ENCODE data around the gene SHOC2. TPM values are rescaled to one million over a fixed set of nuclear protein-coding genes. Genes with fewer than 3 reads are reported as not detected.

SHOC2 gene
- total RNA-seq, 1 experiment from 2014 or later = 23.7 TPM

GRCh38 chr10:110897184-110897583, 22.2 kb upstream of the SHOC2 start:
- H3K27ac Mint-ChIP-seq = no peak overlapping the region
- no peak overlapping the region for H3K27ac ChIP-seq (ENCODE audit: insufficient read length, low read depth, low read length)
- WGBS (ENCODE audit: extremely low coverage, insufficient read length, low lambda C conversion rate) = no CpG with 5 or more reads among the region's 1 CpG

More at GRCh38 chr10:110897184-110897583, 22.2 kb upstream of the SHOC2 start:
- Mint-ChIP-seq H3K4me3 (no peak overlapping the region), H3K36me3 (ENCODE audit: insufficient read depth in 1 of 3, low read depth in 3 of 3) (peaks cover 2 to 22% (median 21%) of the 10 kb centered on the region in 3 experiments; a peak in 5 of 7 replicates), H3K9me3 (no peaks in the 10 kb centered on the region), H3K27me3 (ENCODE audit: low read depth) (no peaks in the 10 kb centered on the region), H3K4me1 (no peaks in the 10 kb centered on the region)
- Histone ChIP-seq H3K4me2 (ENCODE audit: insufficient read depth, insufficient read length, low read length) (no peak overlapping the region), H2AK5ac (ENCODE audit: insufficient read length, low read length) (no peak overlapping the region), H3K9me3 (ENCODE audit: control insufficient read depth, low read depth, low read length) (no peaks in the 10 kb centered on the region), H3K18ac (ENCODE audit: insufficient read length, low read depth, low read length) (no peak overlapping the region), H2AFZ (ENCODE audit: low read length) (no peak overlapping the region), H3K79me1 (ENCODE audit: insufficient read depth, low read depth, low read length, poor library complexity, severe bottlenecking) (no peaks in the 10 kb centered on the region), H3K23ac (ENCODE audit: insufficient read length, low read depth, low read length) (no peak overlapping the region), H3K4me1 (ENCODE audit: insufficient read depth, low read length) (no peaks in the 10 kb centered on the region), H3K14ac (ENCODE audit: insufficient read depth, low read length) (no peak overlapping the region), H3K56ac (ENCODE audit: insufficient read length, low read depth, low read length) (no peak overlapping the region), H2BK120ac (ENCODE audit: low read depth, low read length, poor library complexity, severe bottlenecking) (no peak overlapping the region), H2BK5ac (ENCODE audit: insufficient read length, low read length) (no peak overlapping the region), H2BK20ac (ENCODE audit: low read depth, low read length, poor library complexity, severe bottlenecking) (no peak overlapping the region), H3K23me2 (ENCODE audit: insufficient read length, low read depth, low read length, poor library complexity, severe bottlenecking) (no peaks in the 10 kb centered on the region), H3K4ac (ENCODE audit: low read depth, low read length) (no peak overlapping the region), H4K5ac (ENCODE audit: insufficient read length, low read depth, low read length) (no peak overlapping the region), H3K27me3 (ENCODE audit: insufficient read depth, low read length) (no peaks in the 10 kb centered on the region), H4K91ac (ENCODE audit: insufficient read length, low read depth, low read length) (no peak overlapping the region), H3T11ph (ENCODE audit: low read length) (no peak overlapping the region), H4K20me1 (ENCODE audit: control insufficient read depth, insufficient read depth, insufficient read length) (no peaks in the 10 kb centered on the region), H3K79me2 (ENCODE audit: insufficient read depth, low read length) (no peaks in the 10 kb centered on the region), H2BK12ac (ENCODE audit: insufficient read length, low read depth, low read length) (no peak overlapping the region), H3K9ac (ENCODE audit: extremely low read depth, insufficient read length, low read length) (no peak overlapping the region), H2BK15ac (ENCODE audit: low read depth, low read length) (no peak overlapping the region), H4K8ac (replicated peaks; ENCODE audit: insufficient read length, low read depth, low read length) (no peak overlapping the region)
- TF ChIP-seq CTCF (conservative IDR thresholded peaks at IDR 0.05) = no peak
- DNase-seq = no peak
